ENCODE measurements around the gene IL1RL1.
A peak's percentile ranks its signal among the peaks of the same experiment; 100 is the strongest.
"Not testable (repeated sequence)": the region's sequence is repeated elsewhere in the genome, so short reads cannot be mapped to it uniquely, and the experiment has no call there.

IL1RL1 gene

DNA sequence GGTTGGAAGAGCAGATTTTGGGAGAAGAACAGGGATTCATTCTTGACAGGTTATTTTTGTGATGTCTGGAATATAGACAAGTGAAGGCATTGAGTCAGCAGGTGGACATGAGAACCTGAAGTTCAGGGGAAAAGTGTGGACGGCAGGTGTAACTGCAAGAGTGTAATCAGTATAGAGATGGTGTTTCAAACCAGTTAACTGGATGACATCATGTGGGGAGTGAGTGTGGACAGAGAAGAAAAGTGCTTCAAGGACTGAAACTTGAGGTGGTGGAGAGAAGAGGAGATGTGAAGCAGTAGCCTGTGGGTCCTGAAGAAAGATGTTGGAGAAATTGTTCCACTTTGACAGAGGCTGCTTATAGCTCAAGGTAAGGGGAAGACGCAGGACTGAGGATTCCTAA, 7.1 kb downstream of the IL1RL1 start:
- Histone ChIP-seq H3K4me3 (ENCODE audit: low read depth in 1 of 2, low read length in 1 of 2) (no peak overlapping the region), H3K27ac (peak overlapping the region; percentile 55), H3K27me3 (no peaks in the 10 kb centered on the region), H3K4me1 (ENCODE audit: control insufficient read depth in 1 of 2, insufficient read depth in 1 of 2, low read depth in 1 of 2, low read length in 1 of 2) (peaks cover 52 to 55% of the 10 kb centered on the region in 2 experiments), H3K9me3 (no peaks in the 10 kb centered on the region), H3K36me3 (no peaks in the 10 kb centered on the region)
- TF ChIP-seq, protein P1, sequence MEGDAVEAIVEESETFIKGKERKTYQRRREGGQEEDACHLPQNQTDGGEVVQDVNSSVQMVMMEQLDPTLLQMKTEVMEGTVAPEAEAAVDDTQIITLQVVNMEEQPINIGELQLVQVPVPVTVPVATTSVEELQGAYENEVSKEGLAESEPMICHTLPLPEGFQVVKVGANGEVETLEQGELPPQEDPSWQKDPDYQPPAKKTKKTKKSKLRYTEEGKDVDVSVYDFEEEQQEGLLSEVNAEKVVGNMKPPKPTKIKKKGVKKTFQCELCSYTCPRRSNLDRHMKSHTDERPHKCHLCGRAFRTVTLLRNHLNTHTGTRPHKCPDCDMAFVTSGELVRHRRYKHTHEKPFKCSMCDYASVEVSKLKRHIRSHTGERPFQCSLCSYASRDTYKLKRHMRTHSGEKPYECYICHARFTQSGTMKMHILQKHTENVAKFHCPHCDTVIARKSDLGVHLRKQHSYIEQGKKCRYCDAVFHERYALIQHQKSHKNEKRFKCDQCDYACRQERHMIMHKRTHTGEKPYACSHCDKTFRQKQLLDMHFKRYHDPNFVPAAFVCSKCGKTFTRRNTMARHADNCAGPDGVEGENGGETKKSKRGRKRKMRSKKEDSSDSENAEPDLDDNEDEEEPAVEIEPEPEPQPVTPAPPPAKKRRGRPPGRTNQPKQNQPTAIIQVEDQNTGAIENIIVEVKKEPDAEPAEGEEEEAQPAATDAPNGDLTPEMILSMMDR (IDR thresholded peaks at IDR 0.05) = no peak

DNA sequence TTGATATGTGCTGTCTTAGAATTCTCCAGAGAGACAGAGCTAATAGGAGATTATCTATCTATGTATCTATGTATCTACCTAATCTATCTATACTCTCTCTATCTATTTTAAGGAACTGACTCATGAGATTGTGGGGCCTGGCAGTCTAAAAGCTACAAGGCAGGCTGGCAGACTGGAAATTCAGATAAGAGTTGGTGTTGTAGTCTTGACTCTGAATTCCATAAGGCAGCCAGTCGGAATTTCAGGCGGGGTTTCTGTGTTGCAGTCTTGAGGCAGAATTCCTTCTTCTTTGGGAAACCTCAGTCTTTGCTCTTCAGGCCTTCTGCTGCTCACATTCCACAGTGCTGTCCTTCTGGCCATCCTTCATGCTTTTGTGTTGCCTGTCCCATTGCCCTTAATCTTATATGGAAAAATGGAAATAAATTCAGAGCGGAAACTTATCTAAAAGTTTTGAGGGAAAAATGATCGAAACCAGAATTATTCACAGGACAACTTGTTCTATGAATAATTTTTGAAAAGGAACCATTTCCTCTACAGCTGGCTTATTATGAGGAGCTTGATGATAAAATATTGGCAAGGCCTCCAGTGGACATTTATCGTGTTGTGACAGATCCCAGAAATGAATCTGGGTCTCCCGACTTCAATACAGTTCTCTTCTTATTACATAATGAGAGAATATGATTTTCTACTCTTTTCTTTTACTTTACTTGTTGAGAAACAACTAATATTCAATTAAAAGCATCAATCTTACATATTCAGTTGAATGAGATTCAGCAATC, 10.8 kb downstream of the IL1RL1 start:
- Histone ChIP-seq H3K27me3 (no peaks in the 10 kb centered on the region), H3K4me1 (ENCODE audit: control insufficient read depth in 1 of 2, insufficient read depth in 1 of 2, low read depth in 1 of 2, low read length in 1 of 2) (peaks cover 33 to 34% of the 10 kb centered on the region in 2 experiments), H3K27ac (peak overlapping the region; percentile 38), H3K36me3 (no peaks in the 10 kb centered on the region), H3K4me3 (ENCODE audit: low read depth in 1 of 2, low read length in 1 of 2) (no peak overlapping the region), H3K9me3 (no peaks in the 10 kb centered on the region)
- TF ChIP-seq, protein P1 (IDR thresholded peaks at IDR 0.05) = no peak

DNA sequence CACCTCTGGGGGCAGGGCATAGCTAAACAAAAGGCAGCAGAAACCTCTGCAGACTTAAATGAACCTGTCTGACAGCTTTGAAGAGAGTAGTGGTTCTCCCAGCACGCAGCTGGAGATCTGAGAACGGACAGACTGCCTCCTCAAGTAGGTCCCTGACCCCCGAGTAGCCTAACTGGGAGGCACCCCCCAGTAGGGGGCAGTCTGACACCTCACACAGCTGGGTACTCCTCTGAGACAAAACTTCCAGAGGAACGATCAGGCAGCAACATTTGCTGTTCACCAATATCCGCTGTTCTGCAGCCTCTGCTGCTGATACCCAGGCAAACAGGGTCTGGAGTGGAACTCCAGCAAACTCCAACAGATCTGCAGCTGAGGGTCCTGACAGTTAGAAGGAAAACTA, 13.6 kb downstream of the IL1RL1 start:
- H3K36me3 ChIP-seq = not testable (repeated sequence)

DNA sequence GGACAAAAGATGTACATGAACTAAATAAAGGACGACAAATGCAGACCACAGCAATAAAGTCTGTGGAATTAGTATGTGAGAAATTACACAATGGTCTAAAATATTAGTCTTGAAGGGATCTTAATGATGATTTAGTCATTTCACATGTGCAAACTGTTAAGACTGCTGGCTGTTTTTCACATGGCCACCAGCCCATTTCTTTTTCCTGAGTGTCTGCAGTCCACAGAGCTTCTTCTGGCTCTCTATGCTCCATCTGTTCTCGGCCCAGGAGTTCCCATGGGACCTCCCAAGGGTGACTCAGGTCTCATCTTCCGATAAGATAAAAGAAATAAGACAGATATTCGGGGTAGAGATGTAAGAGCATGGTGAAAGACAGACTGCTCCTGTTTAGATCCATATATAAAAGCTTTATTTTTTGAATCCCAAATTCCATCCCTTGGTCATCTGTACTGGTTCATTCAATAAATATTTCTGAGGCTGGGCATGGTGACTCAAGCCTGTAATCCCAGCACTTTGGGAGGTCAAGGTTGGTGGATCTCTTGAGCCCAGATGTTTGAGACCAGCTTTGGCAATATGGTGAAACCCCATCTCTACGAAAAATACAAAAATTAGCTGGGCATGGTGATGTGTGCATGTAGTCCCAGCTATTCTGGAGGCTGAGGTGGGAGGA, 20.1 kb downstream of the IL1RL1 start:
- H3K27me3 ChIP-seq = peaks cover 9% of the 10 kb centered on the region
- TF ChIP-seq, protein P1 (IDR thresholded peaks at IDR 0.05) = no peak
- no peaks in the 10 kb centered on the region for H3K4me1 ChIP-seq (ENCODE audit: control insufficient read depth in 1 of 2, insufficient read depth in 1 of 2, low read depth in 1 of 2, low read length in 1 of 2)
- H3K4me3 ChIP-seq (ENCODE audit: low read depth in 1 of 2, low read length in 1 of 2) = no peak overlapping the region
- H3K9me3 ChIP-seq = no peaks in the 10 kb centered on the region
- H3K36me3 ChIP-seq = no peaks in the 10 kb centered on the region
- H3K27ac ChIP-seq = no peak overlapping the region

More for the DNA sequence above, 13.6 kb downstream of the IL1RL1 start:
- H3K4me3 ChIP-seq (ENCODE audit: low read depth in 1 of 2, low read length in 1 of 2); H3K9me3 ChIP-seq; H3K27me3 ChIP-seq; H3K27ac ChIP-seq: not testable (repeated sequence)
- H3K4me1 ChIP-seq (ENCODE audit: control insufficient read depth in 1 of 2, insufficient read depth in 1 of 2, low read depth in 1 of 2, low read length in 1 of 2) = peaks cover 18% of the 10 kb centered on the region in 2 experiments

DNA sequence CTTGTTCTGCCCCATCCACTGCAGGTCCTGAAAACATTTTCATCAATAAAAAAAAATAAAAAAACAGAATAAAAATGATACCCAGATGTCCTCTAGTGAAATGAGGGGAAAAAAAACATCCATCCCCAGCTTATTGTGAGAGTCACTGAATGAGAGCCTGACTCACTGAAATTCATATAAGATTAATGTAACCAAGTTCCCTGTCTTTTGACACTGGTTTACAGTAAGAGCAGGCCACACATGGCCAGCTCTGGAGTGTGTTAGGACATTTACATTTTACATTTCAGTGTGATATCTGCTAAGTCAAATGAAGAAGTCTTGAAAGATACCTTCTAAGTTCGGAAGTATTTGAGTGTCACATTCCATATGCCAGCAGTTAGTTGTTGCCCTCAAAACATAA, 23.1 kb downstream of the IL1RL1 start:
- TF ChIP-seq, protein P1 (IDR thresholded peaks at IDR 0.05) = no peak
- H3K4me3 ChIP-seq (ENCODE audit: low read depth in 1 of 2, low read length in 1 of 2) = no peak overlapping the region
- no peaks in the 10 kb centered on the region for H3K36me3 ChIP-seq
- H3K4me1 ChIP-seq (ENCODE audit: control insufficient read depth in 1 of 2, insufficient read depth in 1 of 2, low read depth in 1 of 2, low read length in 1 of 2) = peaks cover 0 to 3% of the 10 kb centered on the region in 2 experiments
- H3K9me3 ChIP-seq = no peaks in the 10 kb centered on the region
- peaks cover 9% of the 10 kb centered on the region for H3K27me3 ChIP-seq
- H3K27ac ChIP-seq = no peak overlapping the region

DNA sequence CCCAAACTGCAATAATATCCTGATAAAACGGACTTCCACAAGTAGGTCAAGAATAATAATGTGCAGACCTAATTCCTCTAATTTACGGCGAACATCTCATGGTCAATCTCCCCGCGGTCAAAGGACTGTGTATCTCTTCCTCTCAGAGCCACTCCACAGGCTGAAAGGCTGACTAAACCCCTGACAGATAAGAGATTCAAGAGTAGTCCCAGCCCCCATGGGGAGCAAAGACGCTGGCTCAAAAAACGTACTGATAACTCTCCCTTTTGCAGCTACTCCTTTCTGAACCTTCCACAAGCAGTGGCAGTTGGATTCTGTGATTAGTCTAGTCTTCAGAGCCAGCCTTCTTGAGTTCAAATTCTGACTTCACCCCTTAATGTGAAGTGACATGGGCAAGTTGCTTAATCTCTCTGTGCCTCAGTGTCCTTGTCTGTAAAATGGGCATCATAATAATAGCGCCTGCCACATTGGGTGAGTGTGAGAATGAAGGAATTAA, 24.6 kb downstream of the IL1RL1 start:
- TF ChIP-seq, protein P1 (IDR thresholded peaks at IDR 0.05) = no peak
- no peak overlapping the region for H3K27ac ChIP-seq

More for the DNA sequence above, 24.6 kb downstream of the IL1RL1 start:
- no peaks in the 10 kb centered on the region for H3K9me3 ChIP-seq
- no peaks in the 10 kb centered on the region for H3K36me3 ChIP-seq
- peaks cover 9% of the 10 kb centered on the region for H3K27me3 ChIP-seq
- H3K4me3 ChIP-seq (ENCODE audit: low read depth in 1 of 2, low read length in 1 of 2) = no peak overlapping the region
- H3K4me1 ChIP-seq (ENCODE audit: control insufficient read depth in 1 of 2, insufficient read depth in 1 of 2, low read depth in 1 of 2, low read length in 1 of 2) = peaks cover 6 to 11% of the 10 kb centered on the region in 2 experiments

Data from neutrophil (primary cell).